HG03064 (cell line): ENCODE data around the gene BMAL1.

Experiments used
- ATAC-seq: cut with Tn5 transposase; IDR thresholded peaks from one replicate; pipeline ENCODE4 v1.9.1; 2021; ENCODE audit warnings: low read depth; ENCODE audit not compliant: unreplicated experiment

BMAL1 gene

GRCh38 chr11:13290221-13290980, 12.8 kb downstream of the BMAL1 start:
- ATAC-seq = no peak

GRCh38 chr11:13291361-13291760, 13.8 kb downstream of the BMAL1 start:
- no peak for ATAC-seq

GRCh38 chr11:13291800-13292199, 14.2 kb downstream of the BMAL1 start:
- ATAC-seq = no peak

- no peak for ATAC-seq
Measured at GRCh38 chr11:13292970-13293369, 15.4 kb downstream of the BMAL1 start.

- no peak for ATAC-seq
Measured at GRCh38 chr11:13294178-13294577, 16.6 kb downstream of the BMAL1 start.

GRCh38 chr11:13294771-13295579, 17.4 kb downstream of the BMAL1 start:
- no peak for ATAC-seq

GRCh38 chr11:13297308-13297916, 19.8 kb downstream of the BMAL1 start:
- ATAC-seq = no peak

- ATAC-seq = no peak
Measured at GRCh38 chr11:13297917-13298356, 20.3 kb downstream of the BMAL1 start.

GRCh38 chr11:13298765-13299164, 21.2 kb downstream of the BMAL1 start:
- no peak for ATAC-seq

GRCh38 chr11:13301522-13301921, 23.9 kb downstream of the BMAL1 start:
- ATAC-seq = no peak

GRCh38 chr11:13302420-13302958, 24.9 kb downstream of the BMAL1 start:
- no peak for ATAC-seq

GRCh38 chr11:13303668-13304649, 26.4 kb downstream of the BMAL1 start:
- no peak for ATAC-seq

GRCh38 chr11:13304655-13305335, 27.2 kb downstream of the BMAL1 start:
- no peak for ATAC-seq

- no peak for ATAC-seq
Measured at GRCh38 chr11:13308704-13309103, 31.1 kb downstream of the BMAL1 start.

- ATAC-seq = no peak
Measured at GRCh38 chr11:13309156-13309555, 31.6 kb downstream of the BMAL1 start.

GRCh38 chr11:13310443-13310842, 32.9 kb downstream of the BMAL1 start:
- no peak for ATAC-seq

- ATAC-seq = no peak
Measured at GRCh38 chr11:13311570-13311969, 34.0 kb downstream of the BMAL1 start.

GRCh38 chr11:13313005-13313819, 35.6 kb downstream of the BMAL1 start:
- ATAC-seq = no peak
